Nephron (organoid): Measurements from ENCODE around the gene CDH4.

ENCODE experiments used
- H3K27ac Mint-ChIP-seq, 3 experiments: 2 replicates each; pipeline ENCODE4 v1.8.0; 2020; ENCODE audit warnings: mixed read lengths in 3 of 3, mild to moderate bottlenecking in 2 of 3, moderate library complexity in 1 of 3
- H3K27me3 Mint-ChIP-seq: 2 replicates; pipeline ENCODE4 v1.8.0; 2021; ENCODE audit warnings: low read depth, mild to moderate bottlenecking, moderate library complexity, mixed read lengths
- H3K36me3 Mint-ChIP-seq: 2 replicates; pipeline ENCODE4 v1.8.0; 2020; ENCODE audit warnings: low read depth, mixed read lengths
- H3K4me1 Mint-ChIP-seq: 2 replicates; pipeline ENCODE4 v1.8.0; 2020; ENCODE audit warnings: mixed read lengths
- H3K4me3 Mint-ChIP-seq, 3 experiments: 2 replicates each; pipeline ENCODE4 v1.8.0; 2020; ENCODE audit warnings: mild to moderate bottlenecking in 3 of 3, mixed read lengths in 3 of 3, moderate library complexity in 2 of 3
- H3K9me3 Mint-ChIP-seq: 2 replicates; pipeline ENCODE4 v1.8.0; 2020; ENCODE audit warnings: mixed read lengths
- TF ChIP-seq, protein P1 (sequence below), 3 experiments: fragments of 200-600 bp; sonication (generic); IDR thresholded peaks; one replicate each; pipeline ENCODE4 v1.5.0; 2021; ENCODE audit warnings: antibody characterized with exemption in 3 of 3; ENCODE audit not compliant: unreplicated experiment in 3 of 3

The CDH4 gene

DNA sequence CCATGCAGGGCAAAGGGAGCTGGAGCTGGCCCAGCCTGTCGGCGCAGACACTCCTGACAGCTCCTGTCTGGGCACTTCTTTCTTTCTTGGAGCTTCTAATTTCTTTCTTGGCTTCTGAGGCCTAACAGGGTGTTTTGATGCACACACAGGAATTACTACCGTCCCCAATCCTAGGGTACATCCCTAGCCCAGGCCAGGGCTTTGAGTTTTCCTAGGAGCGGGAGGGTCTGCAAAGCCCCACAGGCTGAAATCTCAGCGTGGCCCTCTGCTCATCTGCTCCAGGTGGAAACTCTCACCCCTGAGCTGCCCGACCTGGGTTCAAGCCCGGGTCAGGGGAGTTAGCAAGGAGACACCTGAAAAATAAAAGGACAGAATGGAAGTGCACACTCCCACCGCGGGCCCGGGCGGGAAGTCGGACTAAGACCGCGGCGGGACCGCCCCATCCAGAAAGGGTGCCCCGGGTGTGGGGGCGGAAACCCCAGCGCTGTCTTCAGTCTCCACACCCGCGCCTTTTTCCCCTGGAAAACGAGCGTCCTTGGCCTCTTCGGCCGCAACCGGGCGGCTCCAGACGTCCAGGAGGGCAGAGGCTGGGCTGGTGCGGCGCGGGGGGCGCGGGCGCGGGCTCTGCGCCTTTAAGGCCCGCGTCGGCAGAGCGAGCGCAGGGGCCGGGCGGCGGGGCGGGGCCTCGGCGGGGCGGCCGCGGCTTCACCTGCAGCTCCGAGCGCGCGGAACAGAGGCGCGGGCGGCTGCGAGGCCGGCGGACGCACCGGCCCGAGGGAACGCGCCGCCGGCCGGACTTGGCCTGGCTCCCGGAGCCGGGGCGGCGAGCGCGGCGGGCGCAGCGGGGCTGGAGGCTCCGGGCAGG, at the start of gene CDH4:
TSS of gene CDH4 (plus strand) at position 733 of the 865 bp plus-strand sequence.
- Mint-ChIP-seq H3K4me1 (peaks cover 6% of the 10 kb centered on the region), H3K36me3 (no peaks in the 10 kb centered on the region), H3K27me3 (peaks cover 78% of the 10 kb centered on the region), H3K4me3 (peak within 1 kb of the TSS; percentile 76 to 83 (median 77)), H3K27ac (no peak within 1 kb of the TSS), H3K9me3 (peaks cover under 1% of the 10 kb centered on the region)
- TF ChIP-seq, protein P1, sequence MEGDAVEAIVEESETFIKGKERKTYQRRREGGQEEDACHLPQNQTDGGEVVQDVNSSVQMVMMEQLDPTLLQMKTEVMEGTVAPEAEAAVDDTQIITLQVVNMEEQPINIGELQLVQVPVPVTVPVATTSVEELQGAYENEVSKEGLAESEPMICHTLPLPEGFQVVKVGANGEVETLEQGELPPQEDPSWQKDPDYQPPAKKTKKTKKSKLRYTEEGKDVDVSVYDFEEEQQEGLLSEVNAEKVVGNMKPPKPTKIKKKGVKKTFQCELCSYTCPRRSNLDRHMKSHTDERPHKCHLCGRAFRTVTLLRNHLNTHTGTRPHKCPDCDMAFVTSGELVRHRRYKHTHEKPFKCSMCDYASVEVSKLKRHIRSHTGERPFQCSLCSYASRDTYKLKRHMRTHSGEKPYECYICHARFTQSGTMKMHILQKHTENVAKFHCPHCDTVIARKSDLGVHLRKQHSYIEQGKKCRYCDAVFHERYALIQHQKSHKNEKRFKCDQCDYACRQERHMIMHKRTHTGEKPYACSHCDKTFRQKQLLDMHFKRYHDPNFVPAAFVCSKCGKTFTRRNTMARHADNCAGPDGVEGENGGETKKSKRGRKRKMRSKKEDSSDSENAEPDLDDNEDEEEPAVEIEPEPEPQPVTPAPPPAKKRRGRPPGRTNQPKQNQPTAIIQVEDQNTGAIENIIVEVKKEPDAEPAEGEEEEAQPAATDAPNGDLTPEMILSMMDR (IDR thresholded peaks at IDR 0.05; ENCODE audit: unreplicated experiment in 3 of 3) = no peak

DNA sequence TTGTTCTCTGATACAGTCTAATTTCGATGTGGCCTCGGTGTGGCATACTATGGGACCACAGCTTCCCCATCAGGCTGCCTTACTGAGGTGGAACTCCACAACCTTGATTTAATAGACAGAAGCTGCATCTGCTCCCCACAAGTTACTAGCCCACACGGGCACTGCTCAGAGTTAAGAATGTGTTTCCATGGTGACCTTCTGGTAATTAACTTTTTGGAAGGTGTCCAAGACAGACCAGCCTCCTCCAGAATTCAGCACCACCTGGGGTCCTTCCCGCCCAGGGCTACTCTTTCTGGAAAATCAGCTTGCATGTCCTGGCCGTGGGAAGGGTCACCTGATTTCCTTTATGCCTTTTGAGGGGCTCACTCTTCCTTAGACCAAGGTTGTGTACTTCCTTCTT, 48.7 kb upstream of the CDH4 start:
- no peak overlapping the region for H3K27ac Mint-ChIP-seq
- no peaks in the 10 kb centered on the region for H3K36me3 Mint-ChIP-seq
- no peaks in the 10 kb centered on the region for H3K4me1 Mint-ChIP-seq
- H3K4me3 Mint-ChIP-seq = no peak overlapping the region
- TF ChIP-seq, protein P1 (IDR thresholded peaks at IDR 0.05; ENCODE audit: unreplicated experiment in 3 of 3) = no peak
- peaks cover 8% of the 10 kb centered on the region for H3K9me3 Mint-ChIP-seq
- H3K27me3 Mint-ChIP-seq = peaks cover 35% of the 10 kb centered on the region

DNA sequence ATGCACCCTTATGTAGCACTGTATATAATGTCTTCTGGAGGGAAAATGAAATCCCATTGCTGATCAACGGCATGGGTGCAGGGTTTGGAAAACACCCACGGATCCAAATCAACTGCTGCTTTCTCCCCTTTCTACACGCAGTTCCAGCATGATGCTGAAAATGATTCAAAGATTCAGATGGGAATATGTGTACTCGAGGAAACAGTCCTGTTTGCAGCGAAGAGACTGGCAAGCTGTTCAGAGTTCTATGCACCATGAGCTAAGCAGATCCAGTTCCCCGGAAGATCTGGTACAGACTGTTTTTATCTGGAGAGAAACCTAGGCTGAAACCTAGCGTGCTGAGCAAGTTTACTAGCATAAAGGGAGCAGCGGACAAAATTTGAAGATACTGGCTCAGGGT, 47.9 kb upstream of the CDH4 start:
- Mint-ChIP-seq H3K27ac (no peak overlapping the region), H3K9me3 (peaks cover 5% of the 10 kb centered on the region), H3K4me3 (no peak overlapping the region), H3K36me3 (no peaks in the 10 kb centered on the region), H3K27me3 (peaks cover 32% of the 10 kb centered on the region), H3K4me1 (no peaks in the 10 kb centered on the region)
- TF ChIP-seq, protein P1 (IDR thresholded peaks at IDR 0.05; ENCODE audit: unreplicated experiment in 3 of 3) = no peak

DNA sequence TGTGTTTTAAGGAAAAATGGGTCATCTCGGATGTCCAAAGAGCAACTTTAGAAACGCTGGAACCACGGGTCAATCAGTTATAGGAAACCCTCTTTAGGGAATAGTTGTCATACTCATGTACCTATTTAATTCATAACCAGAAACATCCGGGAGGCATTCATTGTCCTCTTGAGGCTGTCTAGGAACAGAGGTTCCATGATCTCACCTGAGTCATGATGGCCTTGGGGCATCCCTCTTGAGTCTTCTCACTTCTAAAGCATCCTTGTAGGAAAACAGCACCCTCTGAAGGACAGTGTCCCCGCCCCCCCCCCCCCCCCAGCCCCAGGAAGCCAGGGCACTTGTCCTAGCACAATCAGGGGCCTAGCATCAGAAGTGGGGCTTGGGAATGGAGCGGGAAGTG, 46.3 kb upstream of the CDH4 start:
- H3K36me3 Mint-ChIP-seq = no peaks in the 10 kb centered on the region
- H3K27me3 Mint-ChIP-seq = peaks cover 28% of the 10 kb centered on the region
- H3K4me3 Mint-ChIP-seq = no peak overlapping the region
- TF ChIP-seq, protein P1 (IDR thresholded peaks at IDR 0.05; ENCODE audit: unreplicated experiment in 3 of 3) = no peak
- H3K9me3 Mint-ChIP-seq = peaks cover 5% of the 10 kb centered on the region
- H3K27ac Mint-ChIP-seq = no peak overlapping the region
- H3K4me1 Mint-ChIP-seq = no peaks in the 10 kb centered on the region

DNA sequence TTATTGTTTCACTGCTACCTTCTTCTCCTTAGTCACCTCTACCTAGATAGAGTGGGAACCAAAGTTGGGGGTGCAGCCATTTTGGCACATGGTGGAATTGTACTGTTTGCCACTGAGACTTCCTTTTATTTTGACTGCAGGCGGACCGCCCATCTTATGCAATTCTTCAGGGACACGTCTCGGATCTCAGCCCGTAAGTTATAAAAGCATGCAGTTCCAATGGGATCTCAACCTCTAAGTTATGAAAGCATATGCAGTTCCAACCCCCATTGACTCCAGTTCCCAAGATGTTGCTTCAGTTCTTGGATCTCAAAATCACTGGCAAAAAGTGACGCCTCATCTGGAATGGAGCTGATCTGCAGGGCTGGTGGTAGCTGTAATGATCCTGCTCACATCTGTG, 41.2 kb upstream of the CDH4 start:
- Mint-ChIP-seq H3K27me3 (peaks cover 30% of the 10 kb centered on the region), H3K4me1 (no peaks in the 10 kb centered on the region), H3K4me3 (no peak overlapping the region), H3K9me3 (no peaks in the 10 kb centered on the region), H3K27ac (no peak overlapping the region), H3K36me3 (no peaks in the 10 kb centered on the region)
- TF ChIP-seq, protein P1 (IDR thresholded peaks at IDR 0.05; ENCODE audit: unreplicated experiment in 3 of 3) = no peak

DNA sequence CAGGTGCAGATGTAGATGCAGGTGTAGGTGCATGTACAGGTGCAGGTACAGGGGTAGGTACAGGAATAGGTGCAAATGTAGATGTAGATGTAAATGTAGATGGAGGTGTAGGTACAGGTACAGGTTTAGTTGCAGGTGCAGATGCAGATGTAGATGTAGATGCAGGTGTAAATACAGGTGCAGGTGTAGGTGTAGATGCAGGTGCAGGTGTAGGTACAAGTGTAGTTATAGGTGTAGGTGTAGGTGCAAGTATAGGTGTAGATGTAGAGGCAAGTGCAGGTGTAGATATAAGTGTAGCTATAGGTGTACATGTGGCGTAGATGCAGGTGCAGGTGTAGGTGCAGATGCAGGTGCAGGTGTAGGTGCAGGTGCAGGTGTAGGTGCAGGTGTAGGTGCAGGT, 34.2 kb upstream of the CDH4 start:
- TF ChIP-seq, protein P1 (IDR thresholded peaks at IDR 0.05; ENCODE audit: unreplicated experiment in 3 of 3) = no peak

More for the DNA sequence above, 34.2 kb upstream of the CDH4 start:
- Mint-ChIP-seq H3K27me3 (peaks cover 55% of the 10 kb centered on the region), H3K36me3 (no peaks in the 10 kb centered on the region), H3K4me3 (no peak overlapping the region), H3K9me3 (no peaks in the 10 kb centered on the region), H3K4me1 (no peaks in the 10 kb centered on the region), H3K27ac (no peak overlapping the region)
